Sigmoid colon (tissue), 7 donors: Measurements from ENCODE around the gene ERFE. TPM values are rescaled to one million over a fixed set of nuclear protein-coding genes. Genes with fewer than 3 reads are reported as not detected.

ENCODE experiments used
- DNase-seq: peaks from one replicate; pipeline ENCODE4 v3.0.0-alpha.2; 2019
- H3K27ac ChIP-seq, 4 donors: fragments of 200-600 bp; sonication (generic); one replicate each; pipeline ENCODE4 v1.5.1; 2016 to 2019; ENCODE audit warnings: mild to moderate bottlenecking in 1 of 4
- H3K27me3 ChIP-seq, 3 donors: fragments of 200-600 bp; sonication (generic); one replicate each; pipeline ENCODE4 v1.5.1; 2019; ENCODE audit warnings: mild to moderate bottlenecking in 1 of 3
- H3K36me3 ChIP-seq, 4 donors: fragments of 200-600 bp; sonication (generic); one replicate each; pipeline ENCODE4 v1.5.1; 2016 to 2019
- H3K4me1 ChIP-seq, 4 donors: fragments of 200-600 bp; sonication (generic); one replicate each; pipeline ENCODE4 v1.5.1; 2017 to 2019
- H3K4me3 ChIP-seq, 4 donors: fragments of 200-600 bp; sonication (generic); one replicate each; pipeline ENCODE4 v1.5.1; 2017 to 2019; ENCODE audit warnings: mild to moderate bottlenecking in 2 of 4, moderate library complexity in 1 of 4
- H3K9me3 ChIP-seq, 4 donors: fragments of 200-600 bp in 3 of 4; sonication (generic) in 3 of 4; one replicate each; pipeline versions ENCODE4 v1.5.1 to v1.6.1; 2013 to 2019
- EP300 ChIP-seq, 4 donors: sonication (generic); formaldehyde crosslinking; IDR thresholded peaks; one replicate each; pipeline ENCODE4 v1.6.1; 2017; ENCODE audit warnings: antibody characterized with exemption in 4 of 4
- POLR2A ChIP-seq, 2 donors: fragments of 450-650 bp; IDR thresholded peaks; one replicate each; pipeline ENCODE4 v1.6.1; 2016; ENCODE audit warnings: antibody characterized with exemption in 2 of 2, mild to moderate bottlenecking in 2 of 2, moderate library complexity in 2 of 2
- POLR2AphosphoS5 ChIP-seq, 4 donors: sonication (generic); formaldehyde crosslinking; IDR thresholded peaks; one replicate each; pipeline ENCODE4 v1.6.1; 2017; ENCODE audit warnings: antibody characterized with exemption in 4 of 4
- WGBS, 2 donors: extraction: QIAGEN DNeasy Blood & Tissue Kit; methylation state at CpG; one replicate each; pipeline ENCODE4 v1.1.7; 2013; 5-methylcytosine and 5-hydroxymethylcytosine counted together
- intact Hi-C: fragments of 100-400 bp; cut with DNase I; formaldehyde crosslinking; loops from one replicate; pipeline ENCODE4 v1.15.1; 2023
- polyA plus RNA-seq, 3 donors: library from polyadenylated mRNA; stranded (reverse); fragments of 200-250 nt; gene quantifications; one replicate each; pipeline ENCODE4 v1.2.3, GENCODE V29; 2013
- total RNA-seq, 4 donors: library from RNA; depleted of rRNA; stranded (reverse); fragments of >200 nt; gene quantifications; one replicate each; pipeline ENCODE4 v1.1.0, GENCODE V29; 2016
- TF ChIP-seq, protein P1 (sequence below), 4 experiments: fragments of 450-650 bp in 3 of 4; fragments of 200-600 bp in 1 of 4; IDR thresholded peaks; one replicate each; pipeline ENCODE4 v1.5.1; 2016 to 2019; ENCODE audit warnings: antibody characterized with exemption in 4 of 4, mild to moderate bottlenecking in 3 of 4, moderate library complexity in 2 of 4
- donor health status: healthy with polysubstance abuse.
- donor health status: Bipolar disorder and iron deficiency.
- donor health status: healthy.

Gene ERFE
- total and polyA plus RNA-seq, 7 donors: 0.42 to 0.71 (median 0.49) TPM; not detected in 4

DNA sequence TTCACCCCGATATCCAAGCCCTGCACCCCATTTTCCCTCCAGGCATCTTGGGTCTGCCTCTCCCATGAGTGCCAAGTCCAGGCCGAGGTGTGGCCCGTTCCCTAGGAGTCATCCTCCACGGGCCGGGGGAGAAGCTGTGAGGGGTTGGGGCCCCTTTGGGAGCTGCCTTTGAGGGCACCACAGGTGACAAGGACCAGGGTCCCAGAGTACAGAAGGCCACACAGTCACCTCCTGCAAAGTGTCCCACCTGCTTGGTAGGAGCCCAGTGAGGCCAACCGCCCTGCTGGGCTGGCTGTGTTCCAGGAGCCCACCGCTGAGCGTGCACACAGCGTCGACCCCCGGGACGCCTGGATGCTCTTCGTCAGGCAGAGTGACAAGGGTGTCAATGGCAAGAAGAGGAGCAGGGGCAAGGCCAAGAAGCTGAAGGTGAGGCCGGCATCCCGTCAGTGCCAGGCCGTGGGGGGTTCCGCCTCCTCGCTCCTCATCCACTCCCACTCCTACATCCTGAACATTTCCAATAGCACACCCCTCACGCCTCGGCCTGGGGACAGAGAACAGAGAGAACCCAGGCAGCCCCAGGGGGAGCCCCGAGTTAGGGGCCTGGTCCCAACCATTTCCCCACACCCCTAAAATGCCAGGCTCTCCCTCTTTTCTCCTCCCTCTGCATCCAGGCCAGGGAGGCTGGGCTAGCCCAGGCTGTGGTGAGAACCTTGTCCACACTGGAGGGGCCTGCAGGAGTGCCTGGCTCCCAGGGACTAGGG lies 2.7 kb downstream of the ERFE start:
- intact Hi-C loops: no loop called here
- H3K4me1 ChIP-seq: peaks cover 0 to 27% (median 23%) of the 10 kb centered on the region in 4 donors
- TF ChIP-seq, protein P1, sequence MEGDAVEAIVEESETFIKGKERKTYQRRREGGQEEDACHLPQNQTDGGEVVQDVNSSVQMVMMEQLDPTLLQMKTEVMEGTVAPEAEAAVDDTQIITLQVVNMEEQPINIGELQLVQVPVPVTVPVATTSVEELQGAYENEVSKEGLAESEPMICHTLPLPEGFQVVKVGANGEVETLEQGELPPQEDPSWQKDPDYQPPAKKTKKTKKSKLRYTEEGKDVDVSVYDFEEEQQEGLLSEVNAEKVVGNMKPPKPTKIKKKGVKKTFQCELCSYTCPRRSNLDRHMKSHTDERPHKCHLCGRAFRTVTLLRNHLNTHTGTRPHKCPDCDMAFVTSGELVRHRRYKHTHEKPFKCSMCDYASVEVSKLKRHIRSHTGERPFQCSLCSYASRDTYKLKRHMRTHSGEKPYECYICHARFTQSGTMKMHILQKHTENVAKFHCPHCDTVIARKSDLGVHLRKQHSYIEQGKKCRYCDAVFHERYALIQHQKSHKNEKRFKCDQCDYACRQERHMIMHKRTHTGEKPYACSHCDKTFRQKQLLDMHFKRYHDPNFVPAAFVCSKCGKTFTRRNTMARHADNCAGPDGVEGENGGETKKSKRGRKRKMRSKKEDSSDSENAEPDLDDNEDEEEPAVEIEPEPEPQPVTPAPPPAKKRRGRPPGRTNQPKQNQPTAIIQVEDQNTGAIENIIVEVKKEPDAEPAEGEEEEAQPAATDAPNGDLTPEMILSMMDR (IDR thresholded peaks at IDR 0.05): no peak
- TF ChIP-seq POLR2AphosphoS5 (IDR thresholded peaks at IDR 0.05) (no peak), EP300 (IDR thresholded peaks at IDR 0.05) (no peak), POLR2A (IDR thresholded peaks at IDR 0.05) (no peak)

DNA sequence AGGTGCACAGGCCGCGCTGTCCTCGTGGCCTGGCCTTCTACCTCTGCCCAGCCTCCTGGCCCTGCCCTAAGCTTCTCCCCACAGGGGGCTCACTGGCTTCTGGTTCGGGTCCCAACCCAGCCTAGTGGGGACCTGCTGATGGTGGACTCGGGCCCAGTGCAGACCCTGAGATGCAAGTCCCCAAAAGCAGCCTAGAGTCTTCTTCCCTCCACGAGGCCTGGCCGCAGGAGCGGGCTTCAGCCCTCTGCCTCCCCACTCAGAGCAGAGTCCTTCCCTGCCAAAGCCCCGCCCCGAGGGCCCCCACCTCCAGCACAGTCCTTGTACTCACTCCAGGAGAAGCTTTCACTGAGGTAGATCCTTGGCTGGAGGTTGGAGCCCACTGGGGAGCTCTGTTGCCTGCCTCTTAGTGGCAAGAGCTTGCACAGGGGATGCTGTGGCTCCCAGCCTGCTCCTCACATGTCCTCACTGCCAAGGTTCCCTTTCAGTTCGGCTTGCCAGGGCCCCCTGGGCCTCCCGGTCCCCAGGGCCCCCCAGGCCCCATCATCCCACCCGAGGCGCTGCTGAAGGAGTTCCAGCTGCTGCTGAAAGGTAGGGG lies 3.6 kb downstream of the ERFE start:
- TF ChIP-seq EP300 (IDR thresholded peaks at IDR 0.05): no peak
- TF ChIP-seq POLR2AphosphoS5 (IDR thresholded peaks at IDR 0.05): no peak
- TF ChIP-seq POLR2A (IDR thresholded peaks at IDR 0.05): no peak
- TF ChIP-seq, protein P1 (IDR thresholded peaks at IDR 0.05): no peak
- DNase-seq: no peak
- peaks cover 18 to 46% (median 33%) of the 10 kb centered on the region in 3 donors for H3K27me3 ChIP-seq
- no peaks in the 10 kb centered on the region for H3K36me3 ChIP-seq
- H3K4me1 ChIP-seq: peaks cover 0 to 27% (median 23%) of the 10 kb centered on the region in 4 donors
- H3K4me3 ChIP-seq: no peak overlapping the region
- WGBS, 2 donors: 80 to 86% methylated on average over 14 of the region's 14 CpGs
- no peak overlapping the region for H3K27ac ChIP-seq
- no peaks in the 10 kb centered on the region for H3K9me3 ChIP-seq
- intact Hi-C loops: no loop called here

More for the DNA sequence above, 2.7 kb downstream of the ERFE start:
- WGBS, 2 donors: 86 to 92% methylated on average over 21 of the region's 21 CpGs
- no peaks in the 10 kb centered on the region for H3K36me3 ChIP-seq
- no peak overlapping the region for H3K4me3 ChIP-seq
- no peaks in the 10 kb centered on the region for H3K9me3 ChIP-seq
- peaks cover 18 to 46% (median 33%) of the 10 kb centered on the region in 3 donors for H3K27me3 ChIP-seq
- H3K27ac ChIP-seq: no peak overlapping the region
- no peak for DNase-seq

GRCh38 chr2:238162846-238163441 lies 4.2 kb downstream of the ERFE start:
- Histone ChIP-seq H3K9me3 (no peaks in the 10 kb centered on the region), H3K4me3 (no peak overlapping the region), H3K27me3 (peaks cover 18 to 45% (median 33%) of the 10 kb centered on the region in 3 donors), H3K36me3 (peaks cover 0 to 5% (median 2%) of the 10 kb centered on the region in 4 donors), H3K27ac (no peak overlapping the region), H3K4me1 (peaks cover 0 to 27% (median 23%) of the 10 kb centered on the region in 4 donors)
- TF ChIP-seq POLR2A (IDR thresholded peaks at IDR 0.05) (no peak), EP300 (IDR thresholded peaks at IDR 0.05) (no peak), POLR2AphosphoS5 (IDR thresholded peaks at IDR 0.05) (no peak)
- TF ChIP-seq, protein P1 (IDR thresholded peaks at IDR 0.05): no peak
- no peak for DNase-seq
- 56 to 66% methylated on average over 15 of the region's 15 CpGs for WGBS, 2 donors
- intact Hi-C loops: no loop called here

GRCh38 chr2:238163481-238164198 lies 4.9 kb downstream of the ERFE start:
- Histone ChIP-seq H3K4me1 (peaks cover 0 to 28% (median 24%) of the 10 kb centered on the region in 4 donors), H3K4me3 (peak overlapping the region in 2 of 4 donors; percentile 18 to 27), H3K27ac (no peak overlapping the region), H3K36me3 (peaks cover 0 to 12% (median 2%) of the 10 kb centered on the region in 4 donors), H3K9me3 (no peaks in the 10 kb centered on the region), H3K27me3 (peaks cover 18 to 38% (median 30%) of the 10 kb centered on the region in 3 donors)
- no peak for DNase-seq
- TF ChIP-seq POLR2A (IDR thresholded peaks at IDR 0.05) (no peak), POLR2AphosphoS5 (IDR thresholded peaks at IDR 0.05) (no peak), EP300 (IDR thresholded peaks at IDR 0.05) (no peak)
- TF ChIP-seq, protein P1 (IDR thresholded peaks at IDR 0.05): no peak
- intact Hi-C loops: no loop called here
- 2 to 6% methylated on average over 95 of the region's 95 CpGs for WGBS, 2 donors
